NOMO-1 treated with DMSO at 0.1 percent for 48 hours (cell line): ENCODE data around the gene USP31.

Experiments
- DNase-seq: peaks from one replicate; lab custom pipeline; 2025; ENCODE audit not compliant: unreplicated experiment; lab: John Stamatoyannopoulos, UW

Gene USP31

DNA sequence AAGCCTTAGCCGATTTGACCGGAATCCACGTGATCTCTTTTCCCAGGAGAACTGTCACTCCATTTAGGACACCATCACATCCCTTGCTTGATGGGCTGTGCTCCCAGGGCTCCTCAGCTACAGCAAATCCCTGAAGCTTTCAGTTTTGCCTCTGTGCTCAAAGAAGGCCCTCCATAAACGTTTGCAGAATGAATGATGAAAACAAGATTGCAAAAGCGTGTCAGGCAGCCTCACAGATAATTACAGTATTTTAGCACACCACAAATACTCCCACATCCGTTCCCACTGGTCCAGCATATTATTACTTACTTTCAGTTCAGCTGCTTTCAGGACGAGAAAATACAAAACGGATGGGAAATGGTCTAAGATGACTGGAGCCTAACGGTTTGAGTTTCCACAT is 84.6 kb downstream of the USP31 start:
- peak; percentile 93 for DNase-seq

DNA sequence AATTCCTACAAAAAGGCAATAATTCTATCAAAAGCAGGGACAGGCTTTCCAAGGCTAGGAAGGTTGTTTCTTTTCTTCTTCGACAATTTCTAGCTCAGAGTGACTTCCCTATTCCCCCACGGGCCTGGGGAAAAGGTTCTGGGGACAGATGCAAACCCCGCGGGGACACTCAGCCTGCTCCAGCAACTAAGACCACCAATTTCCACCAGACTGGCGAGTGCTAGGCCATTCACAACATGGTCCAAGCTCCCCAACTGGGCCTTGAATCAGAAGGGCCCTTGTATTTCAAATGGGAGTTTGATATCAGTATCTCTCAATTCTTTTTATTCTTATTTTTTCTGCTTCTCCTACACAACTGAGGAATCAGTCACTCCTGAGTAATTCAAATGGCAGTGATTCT is 86.7 kb downstream of the USP31 start:
- no peak for DNase-seq

DNA sequence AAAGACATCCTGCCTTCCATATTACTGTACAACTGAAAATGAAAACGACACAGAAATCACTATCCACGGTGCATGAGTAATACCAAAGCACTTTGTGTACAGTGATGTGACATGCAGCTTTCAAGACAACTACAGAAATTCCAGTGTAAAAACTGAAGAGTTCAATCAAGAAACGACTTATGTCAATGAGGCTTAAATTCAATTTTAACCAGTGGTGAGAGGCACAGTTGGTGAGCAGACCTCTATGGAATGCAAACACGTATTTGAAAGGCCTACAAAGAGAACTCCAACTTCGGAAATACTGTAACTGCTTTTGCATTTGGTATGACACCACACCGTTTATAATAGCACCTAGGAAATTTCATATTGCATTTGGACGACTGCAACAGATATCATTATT is 87.6 kb downstream of the USP31 start:
- no peak for DNase-seq

DNA sequence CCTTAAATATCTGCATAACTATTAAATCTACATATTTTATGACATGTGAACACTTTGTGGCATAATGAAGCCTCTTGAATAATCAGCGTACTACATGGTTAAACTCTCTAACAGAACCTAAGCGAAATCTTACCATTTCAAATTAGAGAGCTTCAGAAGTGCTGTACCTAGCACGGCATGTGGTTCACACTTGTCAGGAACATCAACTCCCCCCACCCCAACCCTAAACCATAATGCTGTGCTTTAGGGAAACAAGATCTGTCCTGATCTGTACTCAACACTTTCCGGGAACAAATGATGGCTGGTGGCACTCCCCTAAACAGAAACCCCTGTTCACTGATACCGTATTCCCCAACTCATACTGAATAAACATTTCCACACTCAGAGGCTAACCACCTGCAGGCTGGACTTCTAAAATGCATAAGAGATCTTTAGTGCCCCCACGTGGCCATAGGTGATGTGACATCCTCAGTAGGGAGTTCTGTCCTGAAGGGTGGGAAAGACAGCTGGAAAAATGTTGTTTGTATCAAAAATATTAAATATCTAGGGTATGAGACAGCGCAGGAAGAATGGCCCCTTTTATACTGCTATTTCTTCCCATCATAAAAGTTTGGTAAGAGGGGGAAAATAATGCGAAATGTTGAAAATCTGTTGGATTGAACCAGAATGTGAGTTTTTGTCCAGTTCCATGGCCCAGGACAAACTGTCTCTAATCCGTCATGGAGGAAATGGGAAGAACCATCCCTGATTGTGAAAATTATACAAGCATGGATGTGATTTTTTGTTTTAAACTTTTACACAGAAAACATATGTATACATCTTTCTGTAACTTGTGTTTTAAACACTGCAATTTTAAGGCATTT is 88.6 kb downstream of the USP31 start:
- DNase-seq, result peak; percentile 51

- DNase-seq, result no peak
These were observed 89.8 kb downstream of the USP31 start for GRCh38 chr16:23059433-23059832.

GRCh38 chr16:23058576-23058975 is 90.7 kb downstream of the USP31 start:
- no peak for DNase-seq

DNA sequence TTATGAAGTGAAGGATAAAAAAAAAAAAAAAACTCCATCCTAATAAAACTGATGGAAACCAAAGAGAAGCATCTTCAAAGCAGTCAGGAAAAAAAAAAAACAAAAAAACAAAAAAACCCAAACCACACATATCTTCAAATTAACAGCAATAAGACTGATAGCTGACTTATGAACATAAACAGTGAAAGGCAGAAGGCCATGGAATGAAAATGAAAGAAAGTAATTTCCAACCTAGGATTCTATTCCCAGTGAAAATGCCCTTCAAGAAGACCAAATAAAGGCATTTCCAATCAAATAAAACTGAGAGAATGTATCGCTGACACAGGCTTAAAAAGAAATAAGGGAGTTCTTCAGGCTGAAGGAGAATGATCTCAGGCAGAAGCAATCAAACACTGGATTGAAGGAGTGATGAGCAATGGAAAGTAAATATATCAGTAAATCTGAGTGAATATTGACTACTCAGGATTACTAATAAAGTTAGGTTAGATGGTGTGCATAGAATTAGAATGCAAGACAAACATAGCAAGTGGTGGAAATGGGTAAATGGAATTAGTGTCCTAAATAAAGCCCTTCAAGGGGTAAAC is 92.1 kb downstream of the USP31 start:
- DNase-seq, result no peak

DNA sequence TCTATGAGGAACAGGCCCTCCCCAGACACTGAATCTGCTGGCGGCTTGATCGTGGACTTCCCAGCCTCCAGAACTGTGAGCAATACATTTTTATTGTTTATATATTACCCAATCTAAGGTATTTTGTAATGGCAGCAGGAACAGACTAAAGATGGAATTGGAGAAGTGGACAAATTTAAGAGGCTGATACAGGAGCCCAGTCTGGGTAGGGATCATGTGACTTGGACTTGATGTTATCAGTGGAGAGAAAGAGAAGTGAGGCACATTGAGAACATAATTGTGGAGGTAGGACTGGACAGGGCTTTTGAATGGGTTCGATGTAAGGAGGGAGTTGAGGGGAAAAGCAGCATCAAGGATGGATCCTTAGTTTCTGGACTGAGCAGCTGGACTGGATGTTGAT is 93.8 kb downstream of the USP31 start:
- DNase-seq, result peak; percentile 58

- DNase-seq, result no peak
These were observed 96.2 kb downstream of the USP31 start for GRCh38 chr16:23052908-23053580.

- DNase-seq, result no peak
These were observed 97.0 kb downstream of the USP31 start for GRCh38 chr16:23052221-23052620.

DNA sequence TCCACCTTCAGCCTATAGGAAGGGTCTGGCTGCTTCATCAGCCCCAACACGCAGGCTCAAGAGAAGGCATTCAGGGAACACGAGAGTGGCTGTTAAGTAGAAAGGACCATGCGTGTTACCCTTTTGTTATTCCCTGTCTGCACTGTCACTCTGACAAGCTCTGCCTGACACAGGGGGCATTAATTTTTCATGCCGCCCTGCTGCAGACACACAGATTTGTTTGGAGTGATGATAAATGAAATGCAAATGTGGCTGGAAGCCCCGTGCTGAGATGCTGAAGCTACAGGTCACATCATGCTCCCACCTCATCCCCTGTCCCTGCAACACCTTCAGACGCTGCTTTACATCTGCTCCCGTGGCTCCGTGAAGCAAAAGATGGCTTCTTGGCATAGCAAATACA is 97.7 kb downstream of the USP31 start:
- DNase-seq, result no peak

DNA sequence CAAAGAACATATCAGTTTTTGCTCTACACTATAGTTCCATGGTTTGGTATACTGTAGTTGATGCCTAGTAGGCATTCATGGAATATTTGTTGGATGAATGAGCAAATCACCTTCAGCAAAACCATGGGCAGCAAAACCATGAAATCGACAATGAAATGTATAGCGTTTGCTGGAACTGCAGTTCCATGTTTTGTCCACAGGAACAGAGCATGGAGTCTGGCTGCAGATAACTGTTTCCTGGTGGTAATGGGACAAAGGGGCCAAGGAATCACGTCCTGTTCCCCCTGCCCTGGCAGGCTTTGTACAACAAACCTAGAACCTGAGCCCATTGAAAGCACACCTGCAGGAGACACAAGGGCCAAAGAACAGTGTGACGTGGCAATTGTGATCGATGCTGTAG is 101.1 kb downstream of the USP31 start:
- DNase-seq, result no peak

GRCh38 chr16:23045025-23045424 is 104.2 kb downstream of the USP31 start:
- DNase-seq, result no peak

DNA sequence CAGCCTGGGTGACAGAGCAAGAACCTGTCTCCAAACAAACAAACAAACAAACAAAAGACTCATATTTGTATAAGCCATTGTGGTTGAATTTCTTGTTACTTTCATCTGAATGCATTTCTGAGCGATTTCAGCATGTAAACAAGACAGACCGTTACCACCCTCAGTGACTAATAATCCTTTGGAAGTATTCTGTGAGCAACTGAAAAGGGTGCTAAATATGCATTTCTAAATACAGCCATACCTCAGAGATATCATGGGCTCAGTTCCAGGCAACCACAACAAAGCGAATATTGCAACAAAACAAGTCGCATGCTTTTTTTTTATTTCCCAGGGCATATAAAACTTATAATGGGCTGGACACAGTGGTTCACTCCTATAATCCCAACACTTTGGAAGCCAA is 109.0 kb downstream of the USP31 start:
- no peak for DNase-seq

DNA sequence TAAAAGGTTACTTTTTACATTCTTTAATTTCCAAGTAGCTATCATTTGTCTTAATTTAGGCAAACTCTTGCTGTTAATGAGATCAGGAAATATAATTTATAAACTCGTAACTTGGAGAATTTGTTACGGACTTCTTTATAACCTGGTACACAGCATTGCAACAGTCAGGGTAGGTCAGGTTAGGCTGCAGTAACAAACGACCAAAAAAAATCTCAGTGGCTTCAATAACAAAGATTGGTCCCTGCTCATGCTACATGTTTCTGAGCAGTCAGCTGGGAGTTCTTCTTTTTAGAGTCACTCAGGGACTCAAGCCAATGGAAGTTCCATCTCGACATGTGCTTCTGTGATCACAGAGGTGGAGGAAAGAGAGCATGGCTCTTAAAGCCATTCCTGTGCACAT is 110.1 kb downstream of the USP31 start:
- no peak for DNase-seq

- no peak for DNase-seq
These were observed 114.0 kb downstream of the USP31 start for GRCh38 chr16:23035240-23035639.

DNA sequence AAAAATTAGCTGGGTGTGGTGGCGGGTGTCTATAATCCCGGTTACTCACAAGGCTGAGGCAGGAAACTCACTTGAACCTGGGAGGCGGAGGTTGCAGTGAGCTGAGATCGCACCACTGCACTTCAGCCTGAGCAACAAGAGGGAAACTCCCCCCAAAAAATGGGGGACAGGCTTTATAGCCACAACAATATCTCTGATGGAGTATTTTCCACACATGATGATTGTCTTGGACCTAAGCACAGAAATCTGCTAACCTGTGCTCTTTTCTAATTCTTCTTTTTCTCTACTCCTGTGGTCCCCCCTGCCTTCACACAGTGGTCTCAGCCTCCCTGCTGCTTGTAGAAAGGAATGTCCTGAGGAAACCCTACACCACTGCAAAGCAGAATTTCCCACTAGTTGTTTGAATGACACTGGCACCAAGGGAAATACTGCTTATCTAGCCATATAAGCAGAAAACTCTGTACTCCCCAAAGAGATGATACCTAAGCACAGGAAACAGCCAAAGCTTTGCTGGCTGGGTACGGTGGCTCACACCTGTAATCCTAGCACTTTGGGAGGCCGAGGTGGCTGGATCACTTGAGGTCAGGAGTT is 117.6 kb downstream of the USP31 start:
- DNase-seq, result no peak

GRCh38 chr16:23029733-23030420 is 119.4 kb downstream of the USP31 start:
- no peak for DNase-seq

DNA sequence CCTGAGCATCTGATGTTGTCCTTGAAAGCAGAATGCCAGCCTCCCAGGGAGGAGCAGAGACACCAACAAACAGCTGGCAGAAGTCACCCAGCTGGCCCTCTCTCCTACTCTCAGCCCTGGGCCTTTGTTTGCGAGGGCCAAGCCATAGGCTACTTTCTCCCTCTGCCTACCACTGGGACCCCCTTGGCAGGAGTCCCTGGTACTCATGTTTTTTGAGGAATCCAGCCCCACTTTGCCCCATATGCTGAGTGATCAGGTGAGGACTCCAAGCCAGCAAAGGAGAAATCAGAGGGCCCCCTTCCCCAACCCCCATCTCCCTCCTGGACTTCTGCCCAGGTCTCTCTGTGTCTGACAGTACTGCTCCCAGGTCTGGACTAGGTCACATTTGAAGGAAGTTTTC is 121.9 kb downstream of the USP31 start:
- no peak for DNase-seq

DNA sequence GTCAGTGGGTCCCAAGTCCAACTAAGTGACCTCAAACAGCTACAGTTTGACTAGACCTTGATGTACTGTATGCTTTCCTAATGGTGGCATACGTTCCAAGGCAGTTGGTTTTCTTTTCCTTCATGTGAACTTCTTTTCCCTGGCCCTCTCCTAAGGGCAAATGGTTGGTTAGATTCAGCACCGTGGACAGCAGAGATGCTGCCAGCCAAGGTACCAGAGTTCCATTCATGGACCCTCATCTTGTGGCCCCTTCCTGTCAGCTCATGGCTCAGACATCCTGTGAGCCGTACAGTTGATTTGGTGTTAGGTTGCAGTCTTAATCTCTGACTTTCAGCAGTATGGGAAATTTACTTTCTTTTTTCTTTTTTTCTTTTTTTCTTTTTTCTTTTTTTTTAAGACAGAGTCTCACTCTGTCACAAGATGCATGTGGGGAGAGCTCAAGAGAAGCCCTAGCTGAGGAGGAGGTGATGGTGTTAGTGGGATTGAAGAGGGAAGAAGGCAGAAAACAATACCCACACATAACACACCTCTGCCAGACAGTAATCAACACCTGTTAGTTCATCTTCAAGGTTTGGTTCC is 122.4 kb downstream of the USP31 start:
- peak; percentile 6 for DNase-seq
